Cerebellar cortex (tissue), 1 donor: ENCODE measurements around the gene PEX26.
"Not testable (repeated sequence)": the region's sequence is repeated elsewhere in the genome, so short reads cannot be mapped to it uniquely, and the experiment has no call there.

Experiments
- DNase-seq: peaks from one replicate; pipeline ENCODE4 v3.0.0-alpha.2; 2015; ENCODE audit warnings: low spot score

The PEX26 gene

DNA sequence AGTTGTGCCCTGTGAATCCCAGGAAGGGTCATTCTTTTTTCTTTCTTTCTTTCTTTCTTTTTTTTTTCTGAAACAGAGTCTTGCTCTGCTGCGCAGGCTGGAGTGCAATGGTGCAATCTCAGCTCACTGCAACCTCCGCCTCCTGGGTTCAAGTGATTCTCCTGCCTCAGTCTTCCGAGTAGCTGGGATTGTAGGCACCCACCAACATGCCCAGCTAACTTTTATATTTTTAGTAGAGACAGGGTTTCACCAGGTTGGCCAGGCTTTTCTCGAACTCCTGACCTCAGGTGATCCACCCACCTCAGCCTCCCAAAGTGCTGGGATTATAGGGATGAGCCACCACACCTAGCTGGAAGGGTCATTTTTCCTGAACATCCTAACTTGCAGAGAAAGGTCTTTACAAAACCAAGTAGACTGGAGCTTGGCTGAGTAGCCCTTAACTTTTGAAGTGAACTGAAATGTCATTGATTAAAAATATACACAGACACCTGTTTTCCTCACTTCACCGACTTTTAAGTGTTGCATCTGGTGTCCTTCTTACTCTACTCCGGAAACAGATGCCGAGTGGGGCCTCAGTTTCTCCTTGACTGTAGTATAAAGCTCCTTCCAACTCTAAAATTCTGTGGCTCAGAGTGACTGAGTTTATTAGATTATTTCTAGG lies 6.4 kb upstream of the PEX26 start:
- not testable (repeated sequence) for DNase-seq

DNA sequence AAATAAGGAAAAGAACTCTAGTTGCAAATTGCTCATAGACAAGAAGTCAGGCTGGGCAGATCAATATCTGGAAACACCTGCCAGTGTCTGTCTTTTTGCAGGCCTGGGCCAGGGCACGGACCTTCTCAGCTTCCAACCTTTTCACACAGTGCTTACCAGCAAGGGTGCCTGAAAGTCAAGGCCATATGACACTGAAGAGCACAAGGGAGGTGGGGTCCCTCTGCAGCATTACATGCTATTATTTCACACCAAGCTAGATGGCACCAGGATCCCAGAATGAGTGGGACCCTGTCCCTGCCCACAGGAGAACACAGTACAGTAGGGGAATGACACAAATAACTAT lies 5.9 kb upstream of the PEX26 start:
- DNase-seq, result no peak

GRCh38 chr22:18073467-18073866 lies 4.3 kb upstream of the PEX26 start:
- DNase-seq, result no peak

DNA sequence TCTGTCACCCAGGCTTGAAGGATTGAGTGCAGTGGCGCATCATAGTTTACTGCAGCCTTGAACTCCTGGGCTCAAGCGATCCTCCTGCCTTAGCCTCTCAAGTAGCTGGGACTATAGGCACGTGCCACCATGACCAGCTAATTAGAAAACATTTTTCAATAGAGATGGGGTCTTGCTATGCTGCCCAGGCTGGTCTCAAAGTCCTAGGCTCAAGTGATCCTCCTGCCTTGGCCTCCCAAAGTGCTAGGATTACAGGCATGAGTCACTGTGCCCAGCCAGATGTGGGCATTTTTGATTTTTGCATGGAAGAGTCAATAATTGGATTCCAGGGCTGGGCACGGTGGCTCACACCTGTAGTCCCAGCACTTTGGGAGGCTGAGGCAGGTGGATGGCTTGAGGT lies 3.9 kb upstream of the PEX26 start:
- DNase-seq, result not testable (repeated sequence)

- DNase-seq, result peak; percentile 75
Measured at GRCh38 chr22:18075101-18075719, 2.6 kb upstream of the PEX26 start.

GRCh38 chr22:18075720-18076497 lies 1.9 kb upstream of the PEX26 start:
- peak; percentile 97 for DNase-seq

- no peak for DNase-seq
Measured at GRCh38 chr22:18077087-18077638, 627 bp upstream of the PEX26 start.

DNA sequence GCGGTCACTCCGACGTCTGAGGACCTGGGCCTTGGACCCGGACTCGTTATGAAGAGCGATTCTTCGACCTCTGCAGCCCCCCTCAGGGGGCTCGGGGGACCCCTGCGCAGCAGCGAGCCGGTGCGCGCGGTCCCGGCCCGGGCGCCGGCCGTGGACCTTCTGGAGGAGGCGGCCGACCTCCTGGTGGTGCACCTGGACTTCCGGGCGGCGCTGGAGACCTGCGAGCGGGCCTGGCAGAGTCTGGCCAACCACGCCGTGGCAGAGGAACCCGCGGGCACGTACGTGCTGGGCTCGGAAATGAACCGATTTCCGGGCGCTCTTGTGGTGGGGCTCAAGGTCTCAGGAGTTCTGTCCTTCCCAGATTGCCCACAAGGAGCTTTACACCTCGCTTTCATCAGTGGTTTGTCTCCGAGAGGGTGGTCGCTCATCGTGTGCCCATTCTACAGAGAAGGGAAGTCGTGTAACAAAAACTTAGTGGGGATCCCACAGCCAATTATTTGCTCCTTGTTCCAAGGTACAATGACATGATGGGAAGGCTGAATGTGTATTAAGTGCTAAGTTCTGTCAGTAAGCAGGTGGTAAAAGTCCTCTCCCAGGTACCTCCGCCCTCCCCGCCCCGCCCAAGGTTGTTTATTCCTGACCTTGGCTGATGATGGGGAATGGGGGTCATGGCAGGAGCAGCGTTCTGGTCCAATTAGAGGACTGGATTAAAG lies 695 bp downstream of the PEX26 start:
- no peak for DNase-seq

- DNase-seq, result no peak
Measured at GRCh38 chr22:18079706-18080233, 2.0 kb downstream of the PEX26 start.

DNA sequence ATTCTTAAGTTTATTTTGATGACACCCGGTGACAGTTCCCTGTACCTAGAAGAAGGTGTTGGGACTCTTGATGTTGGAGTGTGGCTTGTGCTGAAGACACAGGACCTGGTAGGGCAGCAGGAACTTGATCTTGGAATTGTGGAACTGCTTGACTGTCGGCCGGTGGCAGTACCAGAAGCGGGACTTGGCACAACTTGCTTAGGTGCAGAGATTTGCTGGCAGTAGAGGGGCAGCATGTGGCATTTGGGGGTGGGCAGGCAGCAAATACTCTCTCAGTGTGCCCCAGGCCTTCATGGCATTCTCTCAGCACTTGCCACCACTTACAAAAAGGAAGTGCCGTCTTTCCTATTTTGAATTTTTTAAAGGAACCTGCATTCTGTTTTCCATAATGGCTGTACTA lies 3.6 kb downstream of the PEX26 start:
- DNase-seq, result no peak

DNA sequence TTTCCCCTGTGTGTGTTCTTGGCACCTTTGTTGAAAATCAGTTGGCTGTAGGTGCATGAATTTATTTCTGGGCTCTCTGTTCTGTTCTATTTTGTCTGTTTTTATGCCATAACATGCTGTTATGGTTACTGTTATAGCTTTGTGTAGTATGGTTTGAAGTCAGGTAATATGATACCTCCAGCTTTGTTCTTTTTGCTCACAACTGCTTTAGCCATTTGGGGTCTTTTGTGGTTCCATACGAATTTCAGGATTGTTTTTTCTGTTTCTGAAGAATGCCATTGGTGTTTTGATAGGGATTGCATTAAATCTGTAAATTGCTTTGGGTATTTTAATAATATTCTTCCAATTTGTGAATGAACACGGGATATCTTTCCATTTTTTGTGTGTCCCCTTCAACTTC lies 4.7 kb downstream of the PEX26 start:
- DNase-seq, result no peak

- DNase-seq, result no peak
Measured at GRCh38 chr22:18083406-18083805, 5.6 kb downstream of the PEX26 start.

DNA sequence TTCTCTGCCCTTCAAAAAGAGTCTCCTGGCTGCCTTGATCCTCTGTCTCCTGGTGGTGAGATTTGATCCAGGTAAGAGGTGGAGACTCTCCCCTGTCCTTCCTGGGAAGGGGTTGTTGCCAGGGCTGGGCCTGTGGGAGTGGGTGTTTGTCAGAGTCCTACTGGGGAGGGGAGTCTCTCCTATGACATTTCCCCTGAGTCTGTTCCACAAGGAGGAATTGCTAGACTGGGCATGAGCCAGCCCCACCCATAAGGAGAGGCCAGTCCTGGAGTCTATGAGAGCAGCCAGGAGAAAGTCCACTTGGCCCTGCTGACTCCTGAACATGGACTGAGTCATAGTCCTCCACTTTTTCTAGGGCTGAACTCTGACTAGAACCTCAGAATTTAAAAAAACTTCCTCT lies 7.4 kb downstream of the PEX26 start:
- DNase-seq, result no peak

GRCh38 chr22:18087350-18087855 lies 9.6 kb downstream of the PEX26 start:
- DNase-seq, result no peak

DNA sequence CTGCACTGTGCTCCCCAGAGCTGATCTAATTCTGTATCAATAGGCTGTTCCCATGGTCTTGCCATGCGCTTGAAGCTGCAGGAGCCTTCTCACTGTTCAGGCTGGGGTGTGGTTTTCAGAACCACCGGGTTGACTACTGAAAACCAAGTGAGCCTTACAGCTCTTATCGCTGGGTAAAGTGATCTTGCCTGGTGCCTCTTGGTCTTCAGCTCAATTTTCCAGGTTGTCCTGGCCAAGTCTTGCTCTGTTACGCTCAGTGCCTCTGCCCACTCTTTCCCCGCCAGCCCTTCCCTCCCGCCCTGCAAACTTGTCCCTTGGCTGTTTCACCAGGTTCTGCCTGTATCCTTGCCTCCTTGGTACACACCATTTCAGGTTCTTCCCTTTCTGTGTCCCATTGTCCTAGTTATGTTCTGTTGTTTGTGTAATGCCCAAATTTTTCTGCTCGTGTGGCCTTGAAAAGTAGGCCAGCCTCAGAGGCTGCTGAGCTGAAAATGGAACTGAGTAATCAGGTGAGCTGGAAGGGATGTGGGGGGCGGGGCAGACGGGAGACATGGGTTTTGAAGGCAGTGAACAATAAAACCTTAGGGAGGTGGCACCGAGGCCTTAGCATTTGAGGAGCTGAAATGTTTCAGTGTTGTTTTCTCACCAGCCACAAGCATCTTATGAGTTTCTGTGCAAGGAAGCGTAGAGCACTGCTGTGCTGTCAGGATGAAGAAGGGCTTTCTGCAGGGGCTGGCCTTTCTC lies 11.2 kb downstream of the PEX26 start:
- DNase-seq, result peak; percentile 82

- no peak for DNase-seq
Measured at GRCh38 chr22:18090286-18090685, 12.5 kb downstream of the PEX26 start.

DNA sequence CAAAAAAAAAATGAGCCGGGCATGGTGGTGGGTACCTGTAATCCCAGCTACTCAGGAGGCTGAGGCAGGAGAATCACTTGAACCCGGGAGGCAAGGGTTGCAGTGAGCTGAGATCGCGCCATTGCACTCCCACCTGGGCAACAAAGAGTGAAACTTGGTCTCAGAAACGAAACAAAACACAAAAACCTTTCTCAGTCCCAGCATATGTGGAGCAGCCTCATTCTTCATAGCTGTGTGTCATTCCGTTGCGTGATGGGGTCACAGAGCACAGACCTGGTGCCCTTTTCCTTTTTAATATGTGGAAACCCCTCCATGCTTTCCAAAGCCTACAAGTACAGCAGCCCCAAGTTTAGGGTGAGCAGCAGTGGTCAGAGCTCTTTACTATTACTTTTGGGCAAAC lies 13.7 kb downstream of the PEX26 start:
- no peak for DNase-seq

GRCh38 chr22:18091916-18092526 lies 14.2 kb downstream of the PEX26 start:
- no peak for DNase-seq

GRCh38 chr22:18093661-18094060 lies 15.9 kb downstream of the PEX26 start:
- DNase-seq, result no peak

- peak; percentile 74 for DNase-seq
Measured at GRCh38 chr22:18095101-18095805, 17.5 kb downstream of the PEX26 start.
